HEK293 (cell line): ENCODE data around the gene RALGAPA2.

Source experiments
- CTCF ChIA-PET: fragments of 350-600 bp; formaldehyde crosslinking; extraction: SDS; loops from one replicate; lab custom pipeline; 2021; ENCODE audit warnings: antibody characterized with exemption; lab: Yijun Ruan, JAX
- POLR2A ChIA-PET: fragments of 300-600 bp; formaldehyde crosslinking; extraction: SDS; loops from one replicate; lab custom pipeline; 2020; ENCODE audit warnings: antibody characterized with exemption, inconsistent platforms; lab: Yijun Ruan, JAX
- H3K27ac ChIP-seq: fragments of 200-500 bp; sonication (Bioruptor generic); 2 replicates; pipeline ENCODE4 v1.5.1; 2014; ENCODE audit warnings: low read depth, low read length, control low read depth, inconsistent platforms; ENCODE audit errors: extremely low read depth
- H3K36me3 ChIP-seq, 2 experiments: fragments of 200-500 bp in 1 of 2; sonication (Bioruptor generic) in 1 of 2; 1 replicate in 1 of 2; 2 replicates in 1 of 2; pipeline ENCODE4 v1.5.1; 2014 to 2017; ENCODE audit warnings: inconsistent platforms in 2 of 2, low read length in 2 of 2; ENCODE audit not compliant: control insufficient read depth in 2 of 2, insufficient read depth in 1 of 2
- H3K4me1 ChIP-seq: fragments of 200-500 bp; sonication (Bioruptor generic); 2 replicates; pipeline ENCODE4 v1.5.1; 2014; ENCODE audit warnings: mild to moderate bottlenecking, low read length, inconsistent platforms; ENCODE audit not compliant: control insufficient read depth, insufficient read depth
- H3K4me3 ChIP-seq: 2 replicates; pipeline ENCODE4 v1.5.1; 2011; ENCODE audit warnings: low read depth, mild to moderate bottlenecking, control low read depth, low read length, moderate library complexity
- H3K9me3 ChIP-seq: fragments of 200-500 bp; sonication (Bioruptor generic); 2 replicates; pipeline ENCODE4 v1.5.1; 2014; ENCODE audit warnings: low read depth, low read length, inconsistent platforms; ENCODE audit not compliant: control insufficient read depth, insufficient read depth
- BCL11B ChIP-seq: fragments of 450-650 bp; formaldehyde crosslinking; IDR thresholded peaks from 2 replicates; pipeline ENCODE4 v1.5.1; 2016; ENCODE audit warnings: low read depth, missing biosample characterization, missing genetic modification characterization
- CTCF ChIP-seq: fragments of 450-650 bp; formaldehyde crosslinking; IDR thresholded peaks from 2 replicates; pipeline ENCODE4 v1.5.1; 2016; ENCODE audit warnings: missing biosample characterization, missing genetic modification characterization
- GLIS1 ChIP-seq: fragments of 450-650 bp; formaldehyde crosslinking; IDR thresholded peaks from 2 replicates; pipeline ENCODE4 v1.5.1; 2016; ENCODE audit warnings: missing biosample characterization, missing genetic modification characterization
- OSR2 ChIP-seq: fragments of 450-650 bp; formaldehyde crosslinking; IDR thresholded peaks from 2 replicates; pipeline ENCODE4 v1.5.1; 2016; ENCODE audit warnings: missing biosample characterization, missing genetic modification characterization
- PRDM10 ChIP-seq: fragments of 450-650 bp; formaldehyde crosslinking; IDR thresholded peaks from 2 replicates; pipeline ENCODE4 v1.5.1; 2016; ENCODE audit warnings: missing biosample characterization, missing genetic modification characterization
- ZBTB44 ChIP-seq: fragments of 450-650 bp; IDR thresholded peaks from 2 replicates; pipeline ENCODE4 v1.5.1; 2018; ENCODE audit warnings: missing biosample characterization, mild to moderate bottlenecking, missing genetic modification characterization
- ZEB2 ChIP-seq: fragments of 450-650 bp; formaldehyde crosslinking; IDR thresholded peaks from 2 replicates; pipeline ENCODE4 v1.5.1; 2016; ENCODE audit warnings: missing biosample characterization, missing genetic modification characterization
- ZNF146 ChIP-seq: fragments of 450-650 bp; formaldehyde crosslinking; IDR thresholded peaks from 2 replicates; pipeline ENCODE4 v1.5.1; 2016; ENCODE audit warnings: missing biosample characterization, missing genetic modification characterization
- ZNF184 ChIP-seq: fragments of 450-650 bp; IDR thresholded peaks from 2 replicates; pipeline ENCODE4 v1.5.1; 2018; ENCODE audit warnings: missing biosample characterization, mild to moderate bottlenecking, missing genetic modification characterization
- ZNF211 ChIP-seq: fragments of 450-650 bp; formaldehyde crosslinking; IDR thresholded peaks from 2 replicates; pipeline ENCODE4 v1.5.1; 2016; ENCODE audit warnings: low read depth, missing biosample characterization, missing genetic modification characterization
- ZNF214 ChIP-seq: fragments of 450-650 bp; formaldehyde crosslinking; IDR thresholded peaks from 2 replicates; pipeline ENCODE4 v1.5.1; 2017; ENCODE audit warnings: missing biosample characterization, mild to moderate bottlenecking, missing genetic modification characterization, borderline replicate concordance
- ZNF354C ChIP-seq: fragments of 450-650 bp; formaldehyde crosslinking; IDR thresholded peaks from 2 replicates; pipeline ENCODE4 v1.5.1; 2016; ENCODE audit warnings: missing biosample characterization, missing genetic modification characterization, low read depth, borderline replicate concordance
- ZNF48 ChIP-seq: fragments of 450-650 bp; formaldehyde crosslinking; IDR thresholded peaks from 2 replicates; pipeline ENCODE4 v1.5.1; 2016; ENCODE audit warnings: missing biosample characterization, missing genetic modification characterization
- ZNF510 ChIP-seq: fragments of 450-650 bp; formaldehyde crosslinking; IDR thresholded peaks from 2 replicates; pipeline ENCODE4 v1.5.1; 2018; ENCODE audit warnings: mild to moderate bottlenecking, missing genetic modification characterization, missing biosample characterization; ENCODE audit not compliant: insufficient replicate concordance
- ZNF558 ChIP-seq: fragments of 450-650 bp; formaldehyde crosslinking; IDR thresholded peaks from 2 replicates; pipeline ENCODE4 v1.5.1; 2016; ENCODE audit warnings: missing biosample characterization, missing genetic modification characterization
- ZNF623 ChIP-seq: fragments of 450-650 bp; formaldehyde crosslinking; IDR thresholded peaks from 2 replicates; pipeline ENCODE4 v1.5.1; 2016; ENCODE audit warnings: missing biosample characterization, missing genetic modification characterization
- ZNF654 ChIP-seq: fragments of 450-650 bp; formaldehyde crosslinking; IDR thresholded peaks from 2 replicates; pipeline ENCODE4 v1.5.1; 2016; ENCODE audit warnings: low read depth, missing biosample characterization, missing genetic modification characterization
- ZNF670 ChIP-seq: fragments of 450-650 bp; formaldehyde crosslinking; IDR thresholded peaks from 2 replicates; pipeline ENCODE4 v1.5.1; 2016; ENCODE audit warnings: missing biosample characterization, missing genetic modification characterization, low read depth
- ZNF704 ChIP-seq: fragments of 450-650 bp; formaldehyde crosslinking; IDR thresholded peaks from 2 replicates; pipeline ENCODE4 v1.5.1; 2016; ENCODE audit warnings: missing biosample characterization, missing genetic modification characterization
- ZSCAN5A ChIP-seq: fragments of 450-650 bp; formaldehyde crosslinking; IDR thresholded peaks from 2 replicates; pipeline ENCODE4 v1.5.1; 2016; ENCODE audit warnings: missing biosample characterization, missing genetic modification characterization

Gene RALGAPA2

GRCh38 chr20:20665606-20666332, 46.7 kb downstream of the RALGAPA2 start:
- CTCF ChIA-PET: interaction anchor here (0.5 to 3.3 kb wide), 18 partner anchors 8 to 539 kb away, joined by 3 to 41 read pairs (median 3); no protein-coding TSS in a partner anchor
- Histone ChIP-seq H3K9me3 (no peaks in the 10 kb centered on the region), H3K36me3 (no peaks in the 10 kb centered on the region), H3K27ac (no peak overlapping the region), H3K4me1 (peaks cover 3% of the 10 kb centered on the region; the same call in 1 of the 2 replicates)
- POLR2A ChIA-PET: no interaction called here
- TF ChIP-seq ZNF670: no peak
- TF ChIP-seq ZNF211: no peak
- no peak for TF ChIP-seq ZNF704 (tag by site-specific recombination)
- TF ChIP-seq OSR2 (tag by site-specific recombination): no peak
- TF ChIP-seq ZNF184 (tag by site-specific recombination): no peak
- no peak for TF ChIP-seq ZNF48 (tag by site-specific recombination)
- TF ChIP-seq ZNF510 (tag by site-specific recombination): no peak
- no peak for TF ChIP-seq ZNF354C
- TF ChIP-seq ZSCAN5A (tag by site-specific recombination): no peak
- TF ChIP-seq GLIS1: no peak
- no peak for TF ChIP-seq ZNF214 (tag by site-specific recombination)
- no peak for TF ChIP-seq ZBTB44 (tag by site-specific recombination)
- no peak for TF ChIP-seq ZNF623 (tag by site-specific recombination)
- no peak for TF ChIP-seq BCL11B (tag by site-specific recombination)
- no peak for TF ChIP-seq ZNF558
- no peak for TF ChIP-seq ZNF146 (tag by site-specific recombination)
- TF ChIP-seq, all 188 proteins: peak for 0
- no peak overlapping the region for H3K4me3 ChIP-seq

GRCh38 chr20:20664795-20665589, 47.5 kb downstream of the RALGAPA2 start:
- H3K4me1 ChIP-seq: peaks cover 3% of the 10 kb centered on the region; the same call in 1 of the 2 replicates
- CTCF ChIA-PET: interaction anchor here (0.7 to 3.3 kb wide), 15 partner anchors 9 to 777 kb away, joined by 3 to 41 read pairs (median 3); no protein-coding TSS in a partner anchor
- TF ChIP-seq ZEB2 (tag by site-specific recombination): no peak
- peak; percentile 53; the same call in 1 of the 2 replicates for TF ChIP-seq CTCF (tag by site-specific recombination)
- peak; percentile 61 for TF ChIP-seq PRDM10 (tag by site-specific recombination)
- peak; percentile 85 for TF ChIP-seq ZNF654 (tag by site-specific recombination)
- POLR2A ChIA-PET: no interaction called here
- H3K9me3 ChIP-seq: no peaks in the 10 kb centered on the region
- no peaks in the 10 kb centered on the region for H3K36me3 ChIP-seq
- no peak overlapping the region for H3K4me3 ChIP-seq
- no peak overlapping the region for H3K27ac ChIP-seq
